Suprapubic skin (tissue), 4 donors: ENCODE results near the gene C4orf54.

Experiments used
- POLR2A ChIP-seq, 2 donors: fragments of 450-650 bp; IDR thresholded peaks; one replicate each; pipeline ENCODE4 v1.6.1; 2017; ENCODE audit warnings: antibody characterized with exemption in 2 of 2, mild to moderate bottlenecking in 2 of 2, moderate library complexity in 2 of 2
- POLR2AphosphoS5 ChIP-seq, 3 donors: sonication (generic); formaldehyde crosslinking; IDR thresholded peaks; one replicate each; pipeline ENCODE4 v1.6.1; 2017; ENCODE audit warnings: antibody characterized with exemption in 3 of 3
- TF ChIP-seq, protein P1 (sequence below), 2 donors: fragments of 200-600 bp in 1 of 2; fragments of 450-650 bp in 1 of 2; sonication (generic) in 1 of 2; IDR thresholded peaks; one replicate each; pipeline ENCODE4 v1.5.1; 2016 to 2019; ENCODE audit warnings: antibody characterized with exemption in 2 of 2, mild to moderate bottlenecking in 1 of 2, moderate library complexity in 1 of 2

DNA sequence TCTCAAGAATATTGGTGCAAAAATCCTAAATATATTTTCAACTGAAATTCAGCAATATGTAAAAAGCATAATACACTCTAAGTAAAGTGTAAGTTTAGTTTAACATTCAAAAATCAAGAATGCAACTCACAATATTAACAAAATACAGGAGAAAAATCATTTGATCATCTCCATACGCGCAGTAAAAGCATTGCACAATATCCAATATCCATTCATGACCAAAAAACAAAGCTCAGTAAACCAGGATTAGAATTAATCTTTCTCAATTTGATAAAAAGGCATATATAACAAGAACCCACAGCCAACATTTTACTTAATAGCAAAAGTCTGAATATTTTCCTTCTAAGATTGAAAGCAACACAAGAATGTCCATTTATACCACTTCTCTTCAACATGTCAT lies 48.3 kb upstream of the C4orf54 start:
- TF ChIP-seq, protein P1, sequence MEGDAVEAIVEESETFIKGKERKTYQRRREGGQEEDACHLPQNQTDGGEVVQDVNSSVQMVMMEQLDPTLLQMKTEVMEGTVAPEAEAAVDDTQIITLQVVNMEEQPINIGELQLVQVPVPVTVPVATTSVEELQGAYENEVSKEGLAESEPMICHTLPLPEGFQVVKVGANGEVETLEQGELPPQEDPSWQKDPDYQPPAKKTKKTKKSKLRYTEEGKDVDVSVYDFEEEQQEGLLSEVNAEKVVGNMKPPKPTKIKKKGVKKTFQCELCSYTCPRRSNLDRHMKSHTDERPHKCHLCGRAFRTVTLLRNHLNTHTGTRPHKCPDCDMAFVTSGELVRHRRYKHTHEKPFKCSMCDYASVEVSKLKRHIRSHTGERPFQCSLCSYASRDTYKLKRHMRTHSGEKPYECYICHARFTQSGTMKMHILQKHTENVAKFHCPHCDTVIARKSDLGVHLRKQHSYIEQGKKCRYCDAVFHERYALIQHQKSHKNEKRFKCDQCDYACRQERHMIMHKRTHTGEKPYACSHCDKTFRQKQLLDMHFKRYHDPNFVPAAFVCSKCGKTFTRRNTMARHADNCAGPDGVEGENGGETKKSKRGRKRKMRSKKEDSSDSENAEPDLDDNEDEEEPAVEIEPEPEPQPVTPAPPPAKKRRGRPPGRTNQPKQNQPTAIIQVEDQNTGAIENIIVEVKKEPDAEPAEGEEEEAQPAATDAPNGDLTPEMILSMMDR (IDR thresholded peaks at IDR 0.05): no peak
- TF ChIP-seq POLR2A (IDR thresholded peaks at IDR 0.05) (no peak), POLR2AphosphoS5 (IDR thresholded peaks at IDR 0.05) (no peak)
